Urinary bladder (tissue), 4 donors: Measurements from ENCODE around the gene MRPL1. TPM values are rescaled to one million over a fixed set of nuclear protein-coding genes. Genes with fewer than 3 reads are reported as not detected.
"Not testable (repeated sequence)": the region's sequence is repeated elsewhere in the genome, so short reads cannot be mapped to it uniquely, and the experiment has no call there.

Source experiments
- DNase-seq: peaks from one replicate; pipeline ENCODE4 v3.0.0-alpha.2; 2015; ENCODE audit errors: extremely low spot score
- H3K27ac ChIP-seq: one replicate; pipeline ENCODE4 v1.5.1; 2013; ENCODE audit warnings: low read depth, mild to moderate bottlenecking, moderate library complexity
- H3K36me3 ChIP-seq: one replicate; pipeline ENCODE4 v1.6.1; 2013; ENCODE audit warnings: mild to moderate bottlenecking, moderate library complexity; ENCODE audit not compliant: insufficient read depth
- H3K4me1 ChIP-seq: one replicate; pipeline ENCODE4 v1.6.1; 2013; ENCODE audit warnings: mild to moderate bottlenecking, moderate library complexity; ENCODE audit not compliant: insufficient read depth
- H3K4me3 ChIP-seq: one replicate; pipeline ENCODE4 v1.5.1; 2013; ENCODE audit warnings: low read depth, low read length
- WGBS: extraction: QIAGEN DNeasy Blood & Tissue Kit; methylation state at CpG from one replicate; pipeline ENCODE4 v1.1.7; 2013; 5-methylcytosine and 5-hydroxymethylcytosine counted together
- polyA plus RNA-seq: library from polyadenylated mRNA; stranded (reverse); fragments of 200-250 nt; gene quantifications from one replicate; pipeline ENCODE4 v1.2.3, GENCODE V29; 2013
- total RNA-seq: library from RNA; depleted of rRNA; stranded (reverse); fragments of >200 nt; gene quantifications from one replicate; pipeline ENCODE4 v1.2.3, GENCODE V29; 2014
- donor health status: healthy with polysubstance abuse.
- donor health status: healthy.

Gene MRPL1
- total and polyA plus RNA-seq, 2 donors: 22.8 to 42.8 TPM

GRCh38 chr4:77952457-77952856 lies 89.8 kb downstream of the MRPL1 start:
- Histone ChIP-seq H3K4me3 (no peak overlapping the region), H3K4me1 (no peaks in the 10 kb centered on the region), H3K36me3 (no peaks in the 10 kb centered on the region), H3K27ac (no peak overlapping the region)
- WGBS: 73% methylated on average over 5 of the region's 5 CpGs
- DNase-seq: no peak

- Histone ChIP-seq H3K27ac (no peak overlapping the region), H3K4me1 (no peaks in the 10 kb centered on the region), H3K36me3 (no peaks in the 10 kb centered on the region), H3K4me3 (no peak overlapping the region)
- no peak for DNase-seq
- WGBS: 92% methylated on average over 3 of the region's 3 CpGs
Observed at GRCh38 chr4:77954690-77955089, 92.1 kb downstream of the MRPL1 start.

DNA sequence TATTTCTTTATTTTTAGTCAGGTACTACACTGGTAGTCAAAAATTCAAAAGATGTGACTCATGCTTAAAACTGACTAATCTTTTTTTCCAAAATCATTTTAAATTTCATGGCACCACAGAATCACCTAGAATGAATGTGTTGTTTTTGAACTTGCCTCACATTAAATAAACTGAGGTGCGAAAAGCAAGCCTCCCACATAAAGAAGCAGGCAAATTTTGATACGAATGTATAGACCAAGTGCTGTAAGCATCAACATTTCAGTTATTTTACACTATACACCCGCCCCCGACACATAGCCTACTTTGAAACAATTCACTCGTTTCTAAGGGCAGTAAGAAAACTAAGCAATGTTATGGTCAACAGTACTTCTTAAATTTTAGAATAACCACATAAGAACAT lies 94.3 kb downstream of the MRPL1 start:
- Histone ChIP-seq H3K36me3 (no peaks in the 10 kb centered on the region), H3K27ac (no peak overlapping the region), H3K4me3 (no peak overlapping the region), H3K4me1 (no peaks in the 10 kb centered on the region)
- 92% methylated on average over 5 of the region's 5 CpGs for WGBS
- DNase-seq: no peak

DNA sequence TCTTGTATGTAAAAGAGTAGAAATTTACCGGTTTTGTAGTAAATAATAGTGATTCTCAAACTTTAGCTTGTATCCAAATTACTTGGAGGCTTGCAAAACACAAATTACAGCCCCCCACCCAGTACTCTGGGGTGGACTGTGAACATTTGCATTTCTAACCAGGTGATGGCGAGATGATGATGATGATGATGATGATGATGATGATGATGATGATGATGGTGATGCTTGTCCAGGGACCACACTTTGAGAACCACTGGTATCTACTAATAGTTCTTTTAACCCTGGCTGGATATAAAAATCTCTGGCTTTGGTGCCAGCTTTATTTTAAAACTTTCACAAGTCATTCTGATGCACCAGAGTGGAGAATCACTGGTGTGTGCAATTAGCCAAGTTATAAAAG lies 96.3 kb downstream of the MRPL1 start:
- WGBS: 79% methylated on average over 2 of the region's 2 CpGs
- no peak overlapping the region for H3K27ac ChIP-seq
- no peak for DNase-seq

DNA sequence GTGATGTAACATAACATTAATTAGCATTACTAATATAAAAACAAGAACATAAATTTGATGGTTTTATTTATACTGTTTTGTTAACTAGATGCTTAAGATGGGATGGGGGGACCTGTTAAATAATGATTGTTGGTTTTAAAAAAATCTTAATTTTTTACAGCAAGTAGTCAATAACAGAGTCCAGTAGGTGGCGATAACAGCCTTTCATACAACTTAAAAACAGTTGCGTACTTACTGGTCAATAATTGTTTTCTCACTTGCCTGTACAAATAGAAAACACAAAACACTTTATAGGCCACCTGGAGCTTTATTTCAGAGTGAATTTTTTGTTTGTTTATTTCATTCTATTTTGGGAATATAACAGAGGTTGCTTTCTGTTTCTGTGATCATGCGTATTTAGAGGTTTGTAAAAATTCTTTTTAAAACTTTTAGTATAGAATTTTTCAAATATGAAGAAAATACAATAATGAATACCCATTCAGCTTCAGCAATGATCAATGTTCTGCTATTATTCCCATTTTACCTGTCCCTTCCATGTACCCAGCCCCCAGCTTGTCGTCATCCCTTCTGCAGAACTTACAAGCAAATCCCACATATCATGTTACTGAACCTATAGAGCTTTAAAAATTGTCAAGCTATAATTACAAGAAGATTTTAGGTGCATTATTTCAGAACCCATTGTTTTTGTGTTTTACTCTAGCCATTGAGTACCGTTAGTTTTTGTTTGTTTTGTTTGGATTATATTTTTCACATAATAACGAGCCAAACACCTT lies 97.1 kb downstream of the MRPL1 start:
- peak; percentile 20 for DNase-seq
- Histone ChIP-seq H3K4me3 (no peak overlapping the region), H3K27ac (no peak overlapping the region), H3K4me1 (no peaks in the 10 kb centered on the region), H3K36me3 (no peaks in the 10 kb centered on the region)
- 54% methylated on average over 6 of the region's 6 CpGs for WGBS

More for the DNA sequence above, 96.3 kb downstream of the MRPL1 start:
- no peaks in the 10 kb centered on the region for H3K4me1 ChIP-seq
- H3K4me3 ChIP-seq: no peak overlapping the region
- H3K36me3 ChIP-seq: no peaks in the 10 kb centered on the region

GRCh38 chr4:77960367-77960766 lies 97.7 kb downstream of the MRPL1 start:
- Histone ChIP-seq H3K4me3 (no peak overlapping the region), H3K36me3 (no peaks in the 10 kb centered on the region), H3K27ac (no peak overlapping the region), H3K4me1 (no peaks in the 10 kb centered on the region)
- 87% methylated on average over 5 of the region's 5 CpGs for WGBS
- DNase-seq: no peak

GRCh38 chr4:77963004-77963403 lies 100.4 kb downstream of the MRPL1 start:
- 82% methylated on average over 2 of the region's 2 CpGs for WGBS
- H3K36me3 ChIP-seq: no peaks in the 10 kb centered on the region
- no peak for DNase-seq
- H3K4me1 ChIP-seq: no peaks in the 10 kb centered on the region
- no peak overlapping the region for H3K27ac ChIP-seq
- H3K4me3 ChIP-seq: no peak overlapping the region

DNA sequence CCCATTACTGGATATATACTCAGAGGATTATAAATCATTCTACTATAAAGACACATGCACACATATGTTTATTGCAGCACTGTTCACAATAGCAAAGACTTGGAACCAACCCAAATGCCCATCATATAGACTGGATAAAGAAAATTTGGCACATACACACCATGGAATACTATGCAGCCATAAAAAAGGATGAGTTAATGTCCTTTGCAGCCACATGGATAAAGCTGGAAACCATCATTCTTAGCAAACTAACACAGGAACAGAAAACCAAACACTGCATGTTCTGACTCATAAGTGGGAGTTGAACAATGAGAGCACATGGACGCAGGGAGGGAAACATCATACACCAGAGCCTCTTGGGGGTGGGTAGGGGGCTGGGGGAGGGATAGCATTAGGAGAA lies 111.0 kb downstream of the MRPL1 start:
- not testable (repeated sequence) for H3K4me3 ChIP-seq, DNase-seq, H3K27ac ChIP-seq, H3K36me3 ChIP-seq, H3K4me1 ChIP-seq
- 92% methylated on average over 1 of the region's 1 CpG for WGBS

- DNase-seq, H3K4me1 ChIP-seq, H3K4me3 ChIP-seq, H3K36me3 ChIP-seq, H3K27ac ChIP-seq: not testable (repeated sequence)
- whole genome bisulfite sequencing: 78% methylated on average over 6 of the region's 6 CpGs
Observed at GRCh38 chr4:77982900-77983540, 120.4 kb downstream of the MRPL1 start.

DNA sequence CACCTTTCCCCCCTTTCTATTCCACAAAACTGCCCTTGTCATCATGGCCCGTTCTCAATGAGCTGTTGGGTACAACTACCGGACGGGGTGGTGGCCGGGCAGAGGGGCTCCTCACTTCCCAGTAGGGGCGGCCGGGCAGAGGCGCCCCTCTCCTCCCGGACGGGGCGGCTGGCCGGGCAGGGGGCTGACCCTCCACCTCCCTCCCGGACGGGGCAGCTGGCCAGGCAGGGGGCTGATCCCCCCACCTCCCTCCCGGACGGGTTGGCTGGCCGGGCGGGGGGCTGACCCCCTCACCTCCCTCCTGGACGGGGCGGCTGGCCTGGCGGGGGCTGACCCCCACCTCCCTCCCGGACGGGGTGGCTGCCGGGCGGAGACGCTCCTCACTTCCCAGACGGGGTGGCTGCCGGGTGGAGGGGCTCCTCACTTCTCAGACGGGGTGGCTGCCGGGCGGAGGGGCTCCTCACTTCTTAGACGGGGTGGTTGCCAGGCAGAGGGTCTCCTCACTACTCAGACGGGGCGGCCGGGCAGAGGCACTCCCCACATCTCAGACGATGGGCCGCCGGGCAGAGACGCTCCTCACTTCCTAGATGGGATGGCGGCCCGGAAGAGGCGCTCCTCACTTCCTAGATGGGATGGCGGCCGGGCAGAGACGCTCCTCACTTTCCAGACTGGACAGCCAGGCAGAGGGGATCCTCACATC lies 121.1 kb downstream of the MRPL1 start:
- H3K27ac ChIP-seq, H3K36me3 ChIP-seq, DNase-seq, H3K4me3 ChIP-seq, H3K4me1 ChIP-seq: not testable (repeated sequence)
- 95% methylated on average over 36 of the region's 44 CpGs for WGBS

DNA sequence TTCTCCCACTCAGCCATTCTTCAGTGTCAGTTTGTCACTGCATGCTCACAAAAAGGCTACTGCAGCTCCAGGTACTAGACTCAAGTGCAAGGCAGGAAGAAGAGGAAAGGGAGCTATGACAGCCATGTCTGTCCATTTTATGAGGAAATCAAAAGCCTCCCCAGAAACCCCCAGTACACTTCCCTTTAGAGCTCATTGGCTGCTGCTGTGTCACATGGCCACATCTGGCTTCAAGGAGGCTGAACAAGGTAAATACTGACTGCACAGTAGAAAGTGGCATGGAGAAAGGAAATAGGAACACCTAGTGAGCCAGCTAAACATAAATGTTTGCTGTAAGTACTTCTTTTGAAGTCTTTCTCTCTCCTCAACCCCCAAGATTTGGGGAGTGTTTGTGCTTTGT lies 127.3 kb downstream of the MRPL1 start:
- Histone ChIP-seq H3K4me1 (no peaks in the 10 kb centered on the region), H3K27ac (no peak overlapping the region), H3K36me3 (no peaks in the 10 kb centered on the region), H3K4me3 (no peak overlapping the region)
- no peak for DNase-seq

- no peak overlapping the region for H3K4me3 ChIP-seq
- no peak for DNase-seq
- no peaks in the 10 kb centered on the region for H3K4me1 ChIP-seq
- no peaks in the 10 kb centered on the region for H3K36me3 ChIP-seq
- no peak overlapping the region for H3K27ac ChIP-seq
Observed at GRCh38 chr4:77990456-77990855, 127.8 kb downstream of the MRPL1 start.

- WGBS: 35% methylated on average over 2 of the region's 2 CpGs
- H3K4me3 ChIP-seq: no peak overlapping the region
- DNase-seq: no peak
- H3K27ac ChIP-seq: no peak overlapping the region
- H3K36me3 ChIP-seq: no peaks in the 10 kb centered on the region
- H3K4me1 ChIP-seq: no peaks in the 10 kb centered on the region
Observed at GRCh38 chr4:77990904-77991358, 128.3 kb downstream of the MRPL1 start.

- WGBS: 97% methylated on average over 1 of the region's 1 CpG
- no peak for DNase-seq
- Histone ChIP-seq H3K27ac (no peak overlapping the region), H3K36me3 (no peaks in the 10 kb centered on the region), H3K4me1 (no peaks in the 10 kb centered on the region), H3K4me3 (no peak overlapping the region)
Observed at GRCh38 chr4:77992581-77992980, 130.0 kb downstream of the MRPL1 start.
